GM21576 (cell line): ENCODE results near the gene ZNF432.
"Not testable (repeated sequence)": the region's sequence is repeated elsewhere in the genome, so short reads cannot be mapped to it uniquely, and the experiment has no call there.

Source experiments
- ATAC-seq: cut with Tn5 transposase; IDR thresholded peaks from one replicate; pipeline ENCODE4 v1.9.1; 2021; ENCODE audit warnings: mild to moderate bottlenecking, moderate library complexity; ENCODE audit not compliant: unreplicated experiment

The ZNF432 gene

DNA sequence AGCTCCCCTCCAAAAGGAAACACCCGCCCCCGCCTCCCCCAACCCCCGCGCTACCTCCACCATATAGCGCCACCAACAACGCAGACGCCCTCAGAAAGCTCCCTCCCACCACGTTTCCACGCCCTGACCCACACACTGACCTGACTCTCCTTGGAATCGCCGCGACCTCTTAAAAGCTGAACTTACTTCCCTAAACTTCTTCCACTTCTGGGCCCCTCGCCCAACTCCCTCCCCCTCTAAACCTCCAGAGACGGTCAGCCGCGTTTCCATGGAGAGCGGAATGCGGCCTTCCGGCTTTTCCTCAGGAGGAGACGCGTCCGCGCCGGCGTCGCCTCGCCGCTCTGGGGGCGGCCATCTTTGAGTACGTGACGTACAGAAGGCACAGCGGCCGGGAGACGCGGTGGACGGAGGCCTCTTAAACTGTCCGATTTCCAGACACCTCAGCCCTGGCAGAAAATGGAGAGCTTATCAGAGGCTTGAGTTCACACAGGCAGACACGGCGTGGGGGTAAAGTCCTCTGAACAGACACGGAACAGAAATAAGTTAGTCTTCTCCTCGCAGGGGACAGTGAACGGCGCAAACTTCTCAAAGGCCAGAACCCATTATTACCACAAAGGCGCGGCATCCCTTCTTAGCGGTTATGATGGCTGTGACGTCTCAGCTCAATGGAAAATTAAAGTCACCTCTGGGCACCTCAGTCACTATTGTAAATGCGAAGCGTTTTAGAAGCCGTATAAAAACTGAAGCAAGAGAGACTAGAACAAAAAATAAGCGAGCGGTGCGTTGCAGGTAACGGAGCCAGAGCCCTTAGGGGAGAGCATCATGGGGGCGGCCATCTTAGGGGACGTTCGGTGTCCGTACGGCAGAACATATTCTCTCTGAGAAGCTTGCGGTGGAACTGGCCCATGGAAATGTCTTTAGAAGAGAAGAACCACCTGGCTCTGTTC is at the start of gene ZNF432:
ZNF432 (minus strand) TSS at position 284 of the 947 bp plus-strand sequence. CDS start 1,970 bp downstream, outside the sequence.
- ATAC-seq: peak; percentile 81

DNA sequence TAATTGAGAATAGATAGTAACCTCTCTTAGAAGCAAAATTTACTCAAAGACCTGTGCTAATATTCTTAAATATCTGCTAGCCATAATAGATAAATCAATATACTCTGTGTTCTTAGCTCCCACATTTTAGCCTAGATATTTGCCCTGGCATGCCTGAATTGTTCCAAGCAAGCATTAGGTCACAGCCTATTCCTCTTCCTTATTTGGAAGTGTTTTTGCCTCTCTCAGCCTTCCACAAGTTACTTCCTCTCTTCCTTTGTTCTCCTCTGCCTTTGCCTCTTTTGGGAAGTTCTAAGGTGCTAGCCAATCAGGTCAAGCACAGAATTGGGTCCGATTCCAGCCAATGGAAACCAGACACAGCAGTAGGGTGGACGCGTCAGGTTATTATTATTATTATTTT is 47.8 kb upstream of the ZNF432 start:
- not testable (repeated sequence) for ATAC-seq

DNA sequence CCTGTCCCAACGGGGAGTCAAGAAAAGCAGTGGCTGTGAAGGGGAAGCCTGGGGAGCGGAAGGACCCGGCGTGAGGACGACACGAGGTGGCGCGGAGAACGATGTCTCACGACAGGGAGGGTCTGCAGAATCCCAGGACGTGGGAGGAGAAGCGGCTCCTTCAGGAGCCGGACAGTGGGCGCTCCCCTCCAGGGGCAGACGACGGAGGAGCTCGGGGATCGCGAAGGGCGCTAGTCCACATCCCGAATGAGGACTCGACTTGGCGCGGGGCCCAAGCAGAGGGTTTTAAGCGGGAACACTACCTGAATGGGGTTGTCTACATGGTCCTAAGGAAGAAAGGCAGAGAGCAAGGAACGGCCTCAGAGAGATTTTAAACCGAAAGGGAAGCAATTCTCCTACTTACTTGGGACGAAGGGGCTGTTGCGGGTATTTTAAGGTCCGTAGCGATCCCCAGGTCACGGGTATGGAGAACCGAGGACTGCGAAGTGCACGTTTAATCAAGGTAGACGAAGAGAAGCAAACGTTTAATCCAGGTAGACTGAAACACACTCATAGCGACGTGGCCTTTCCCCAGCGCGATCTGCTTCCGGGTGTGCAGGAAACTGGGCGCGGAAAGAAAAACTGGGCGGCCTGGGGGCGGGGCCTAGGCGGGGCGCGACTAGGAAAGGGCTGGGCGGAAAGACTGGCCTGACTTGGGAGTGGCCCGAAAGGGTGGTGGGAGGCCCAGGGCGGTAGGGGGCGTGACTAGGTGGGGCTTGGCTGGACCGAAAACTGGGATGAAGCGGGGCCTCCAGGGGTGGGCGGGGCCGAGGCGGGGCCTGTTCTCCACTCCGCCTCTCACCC is 46.8 kb upstream of the ZNF432 start, which contains the start of gene ZNF841:
ZNF841 (minus strand) TSS at position 594 of the 843 bp plus-strand sequence. CDS start 10,964 bp downstream, outside the sequence.
- peak; percentile 87 for ATAC-seq

DNA sequence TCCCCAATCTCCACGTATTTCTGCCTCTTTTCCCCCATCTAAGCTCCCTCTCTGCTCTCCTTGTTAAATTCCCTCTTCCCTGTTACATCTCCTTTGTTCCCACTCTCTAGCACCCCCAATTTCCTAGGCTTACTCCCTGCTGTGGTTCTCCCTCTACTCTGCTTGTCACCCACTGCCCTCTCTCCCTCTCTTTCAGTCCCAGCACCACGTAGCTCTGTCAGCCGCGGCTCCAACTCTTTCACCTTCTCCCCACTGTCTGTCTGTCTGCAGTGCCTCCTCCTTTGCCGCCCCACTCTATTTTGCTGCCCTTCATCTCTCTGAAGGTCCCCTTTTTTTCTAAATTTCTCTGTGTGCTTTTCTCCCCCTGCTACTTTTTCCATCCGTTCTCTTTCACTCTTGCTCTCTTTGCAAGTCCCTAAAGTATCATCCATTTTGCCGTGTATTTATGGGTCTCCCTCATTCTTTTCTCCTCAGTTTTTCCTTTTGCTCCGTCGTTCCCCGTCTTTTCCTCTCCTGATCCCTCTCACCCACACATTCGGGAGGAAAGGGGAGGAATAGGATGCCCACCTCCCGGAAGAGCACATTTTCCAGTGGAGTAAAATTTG is 46.0 kb upstream of the ZNF432 start:
- no peak for ATAC-seq

DNA sequence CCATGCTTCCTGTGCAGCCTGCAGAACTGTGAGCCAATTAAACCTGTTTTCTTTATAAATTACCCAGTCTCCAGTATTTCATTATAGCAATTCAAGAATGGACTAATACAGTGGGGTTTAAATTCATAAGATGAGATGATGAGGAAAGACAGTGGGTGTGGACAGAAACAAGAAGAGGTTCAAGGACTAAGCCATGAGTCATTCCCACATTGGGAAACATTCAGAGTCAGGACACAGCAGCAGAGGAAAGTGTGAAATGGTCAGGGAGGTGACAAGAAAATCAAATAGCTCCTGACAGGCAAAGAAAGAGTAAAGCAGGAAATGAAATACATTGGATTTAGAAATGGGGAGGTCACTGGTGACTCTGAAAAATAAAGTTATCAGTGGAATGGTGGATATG is 37.8 kb upstream of the ZNF432 start:
- no peak for ATAC-seq

DNA sequence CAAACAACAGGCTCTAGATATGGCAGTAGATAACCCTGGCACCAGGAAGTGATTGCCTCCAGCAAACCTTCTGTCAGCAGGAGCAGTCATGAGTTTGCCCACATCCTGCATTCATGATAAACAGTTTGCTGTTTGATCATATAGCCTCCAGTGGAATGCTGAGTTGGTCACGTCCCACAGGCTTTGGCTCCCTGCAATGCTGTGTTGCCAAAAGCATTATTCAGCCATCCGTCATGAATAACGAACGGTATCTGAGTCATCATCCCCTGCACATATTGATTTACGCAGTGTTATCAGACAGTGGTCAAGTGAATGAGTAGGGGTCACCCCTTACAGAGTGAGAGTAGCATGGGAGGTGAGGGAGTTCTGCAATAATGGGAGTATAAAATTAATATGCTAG is 21.9 kb upstream of the ZNF432 start:
- ATAC-seq: no peak

DNA sequence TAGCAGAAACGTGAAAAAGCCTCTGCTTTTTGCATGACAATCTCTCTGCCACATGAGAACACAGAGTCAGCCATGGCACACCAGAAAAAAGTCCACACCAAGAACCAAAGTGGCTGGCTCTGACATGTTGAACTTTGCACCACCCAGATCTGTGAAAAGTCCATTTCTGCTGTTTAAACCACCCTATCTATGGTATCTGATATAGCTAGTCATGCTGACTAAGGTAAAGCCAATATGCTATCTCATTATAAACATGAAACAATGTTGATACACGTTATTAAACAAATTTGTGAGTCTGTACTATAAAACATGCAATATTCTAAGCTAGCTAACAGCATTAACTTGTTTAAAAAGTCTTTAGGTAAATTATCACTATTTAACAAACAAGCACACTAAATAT is 21.0 kb upstream of the ZNF432 start:
- ATAC-seq: no peak

DNA sequence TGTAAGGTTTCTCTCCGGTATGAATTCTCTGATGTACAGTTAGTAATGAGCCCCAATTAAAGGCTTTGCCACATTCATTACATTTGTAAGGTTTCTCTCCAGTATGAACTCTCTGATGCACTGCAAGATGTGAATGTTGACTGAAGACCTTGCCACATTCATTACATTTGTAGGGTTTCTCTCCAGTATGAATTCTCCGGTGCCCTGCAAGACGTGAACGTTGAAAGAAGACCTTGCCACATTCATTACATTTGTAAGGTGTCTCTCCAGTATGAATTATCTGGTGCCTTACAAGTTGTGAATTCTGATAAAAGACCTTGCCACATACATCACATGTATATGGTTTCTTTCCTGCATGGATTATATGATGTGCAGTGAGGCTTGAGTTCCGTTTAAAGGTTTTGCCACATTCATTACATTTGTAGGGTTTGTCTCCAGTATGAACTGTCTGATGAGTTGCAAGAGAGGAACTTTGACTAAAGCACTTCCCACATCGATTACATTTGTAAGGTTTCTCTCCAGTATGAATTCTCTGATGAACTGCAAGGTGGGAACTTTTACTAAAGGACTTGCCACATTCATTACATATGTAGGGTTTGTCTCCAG is 17.7 kb upstream of the ZNF432 start:
- ATAC-seq: no peak

DNA sequence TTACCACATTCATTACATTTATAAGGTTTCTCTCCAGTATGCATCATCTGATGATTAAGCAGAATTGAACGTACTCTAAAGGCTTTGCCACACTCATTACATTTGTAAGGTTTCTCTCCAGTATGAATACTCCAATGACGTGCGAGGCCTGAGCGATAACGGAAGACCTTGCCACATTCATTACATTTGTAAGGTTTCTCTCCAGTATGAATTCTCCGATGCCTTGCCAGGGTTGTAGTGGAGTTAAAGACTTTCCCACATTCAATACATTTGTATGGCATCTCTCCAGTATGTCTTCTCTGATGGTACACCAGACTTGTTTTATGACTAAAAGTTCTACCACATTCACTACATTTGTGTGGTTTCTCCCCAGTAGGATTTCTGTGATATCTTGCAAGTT is 16.8 kb upstream of the ZNF432 start:
- no peak for ATAC-seq

DNA sequence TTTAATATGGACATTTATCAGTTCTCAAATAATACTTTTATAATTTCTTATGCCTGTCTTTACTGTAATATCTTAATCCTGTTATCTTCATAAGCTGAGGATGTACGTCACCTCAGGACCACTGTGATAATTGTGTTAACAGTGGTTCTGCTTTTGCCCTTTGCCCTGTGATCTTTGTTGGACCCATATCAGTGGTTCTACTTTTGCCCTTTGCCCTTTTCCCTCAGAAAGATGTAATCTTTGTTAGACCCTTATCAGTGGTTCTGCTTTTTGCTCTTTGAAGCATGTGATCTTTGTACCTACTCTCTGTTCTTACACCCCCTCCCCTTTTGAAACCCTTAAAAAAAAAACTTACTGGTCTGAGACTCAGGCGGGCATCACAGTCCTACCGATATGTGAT is 7.8 kb upstream of the ZNF432 start:
- ATAC-seq: not testable (repeated sequence)

DNA sequence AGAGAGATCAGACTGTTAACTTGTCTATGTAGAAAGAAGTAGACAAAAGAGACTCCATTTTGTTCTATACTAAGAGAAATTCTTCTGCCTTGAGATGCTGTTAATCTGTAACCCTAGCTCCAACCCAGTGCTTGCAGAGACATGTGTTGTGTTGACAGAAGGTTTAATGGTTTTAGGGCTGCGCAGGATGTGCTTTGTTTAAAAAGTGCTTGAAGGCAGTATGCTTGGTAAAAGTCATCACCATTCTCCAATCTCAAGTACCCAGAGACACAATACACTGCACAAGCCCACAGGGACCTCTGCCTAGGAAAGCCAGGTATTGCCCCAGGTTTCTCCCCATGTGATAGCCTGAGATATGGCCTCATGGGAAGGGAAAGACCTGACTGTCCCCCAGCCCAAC is 3.1 kb upstream of the ZNF432 start:
- ATAC-seq: not testable (repeated sequence)

DNA sequence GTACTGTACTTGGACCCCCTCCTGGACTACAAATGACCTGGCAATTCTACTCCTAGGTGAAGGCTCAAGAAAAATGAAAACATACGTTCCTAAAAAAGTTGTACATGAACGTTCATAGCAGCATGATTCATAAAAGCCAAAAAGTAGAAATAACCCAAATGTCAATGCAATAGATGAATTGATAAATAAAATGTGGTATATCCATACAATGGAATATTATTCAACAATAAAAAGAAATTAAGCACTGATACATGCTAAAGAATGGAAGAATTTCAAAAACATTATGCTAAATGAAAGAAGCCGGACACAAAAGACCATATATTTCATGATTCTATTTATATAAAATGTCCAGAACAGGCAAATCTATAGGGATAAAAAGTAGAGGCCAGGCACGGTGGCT is 9.5 kb downstream of the ZNF432 start:
- ATAC-seq: no peak

DNA sequence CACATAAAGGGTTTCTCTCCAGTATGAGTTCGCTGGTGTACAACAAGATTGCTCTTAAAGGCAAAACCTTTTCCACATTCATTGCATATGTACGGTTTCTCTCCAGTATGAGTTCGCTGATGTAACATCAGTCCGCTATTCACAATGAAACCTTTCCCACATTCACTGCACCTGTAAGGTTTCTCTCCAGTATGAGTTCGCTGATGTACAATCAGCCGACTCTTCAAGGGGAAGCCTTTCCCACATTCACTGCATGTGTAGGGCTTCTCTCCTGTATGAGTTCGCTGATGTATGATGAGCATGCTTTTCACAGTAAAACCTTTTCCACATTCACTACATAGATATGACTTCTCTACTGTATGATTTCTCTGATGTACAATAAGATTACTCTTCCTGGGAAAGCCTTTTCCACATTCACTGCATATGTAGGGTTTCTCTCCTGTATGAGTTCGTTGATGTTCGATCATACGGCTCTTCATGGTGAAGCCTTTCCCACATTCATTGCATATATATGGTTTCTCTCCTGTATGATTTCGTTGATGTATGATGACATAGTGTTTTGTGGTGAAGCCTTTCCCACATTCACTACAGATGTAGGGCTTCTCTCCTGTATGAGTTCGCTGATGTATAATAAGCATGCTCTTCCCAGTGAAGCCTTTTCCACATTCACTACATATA is 14.4 kb downstream of the ZNF432 start:
- ATAC-seq: no peak

DNA sequence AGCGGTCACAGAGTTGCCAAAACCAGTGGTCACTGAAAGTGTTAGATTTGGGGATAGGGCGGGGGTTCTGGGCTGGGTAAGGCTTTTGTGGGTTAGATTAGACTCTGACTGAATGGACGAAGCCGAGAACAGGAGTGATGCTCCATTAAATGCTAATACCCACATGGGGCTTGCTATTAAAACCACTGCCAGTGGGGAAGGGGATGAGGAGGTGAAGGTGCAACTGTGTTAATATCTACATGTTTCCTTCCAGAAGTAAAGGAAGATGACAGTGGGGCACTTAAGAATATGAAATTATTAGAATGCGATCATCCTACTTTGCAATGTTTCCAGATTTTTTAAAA is 19.9 kb downstream of the ZNF432 start:
- peak; percentile 19 for ATAC-seq

DNA sequence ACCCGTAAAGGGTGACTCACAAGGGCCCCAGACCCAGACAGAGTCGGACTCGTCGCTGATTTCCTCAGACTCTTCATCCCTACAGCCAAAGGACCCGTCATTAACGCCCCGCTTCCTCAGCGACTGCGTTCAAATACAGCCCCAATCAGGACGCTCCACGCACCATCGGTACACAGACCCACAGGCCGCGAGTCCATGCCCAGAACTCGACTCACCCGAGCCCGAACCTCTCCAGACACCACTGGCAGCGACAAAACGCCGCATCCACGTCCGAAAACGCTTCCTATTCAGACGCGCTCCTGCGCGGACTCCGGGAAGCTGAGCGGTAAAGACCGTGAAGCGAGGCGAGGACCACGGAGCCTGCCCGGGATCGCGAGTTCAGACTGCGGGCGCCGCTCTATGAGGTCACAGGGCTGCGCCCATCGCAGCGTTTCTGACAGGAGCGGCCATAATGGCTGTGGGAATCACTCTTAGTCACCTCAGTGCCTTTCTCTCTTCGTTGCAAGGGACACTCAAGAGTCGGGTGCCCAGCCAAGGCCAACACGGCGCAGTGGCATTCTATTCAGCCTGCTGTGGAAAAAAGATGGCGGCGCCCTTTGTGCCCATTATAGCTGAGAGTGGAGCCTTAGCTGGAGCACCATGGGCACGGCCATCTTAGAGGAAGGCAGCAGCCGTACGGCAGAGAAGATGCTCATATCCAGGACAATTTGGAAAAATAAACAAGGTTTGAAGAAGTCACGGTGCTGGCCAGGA is 20.4 kb downstream of the ZNF432 start, which contains the start of gene ZNF614:
ZNF614 (minus strand) TSS at position 353 of the 753 bp plus-strand sequence. CDS start 2,634 bp downstream, outside the sequence.
- peak; percentile 83 for ATAC-seq

DNA sequence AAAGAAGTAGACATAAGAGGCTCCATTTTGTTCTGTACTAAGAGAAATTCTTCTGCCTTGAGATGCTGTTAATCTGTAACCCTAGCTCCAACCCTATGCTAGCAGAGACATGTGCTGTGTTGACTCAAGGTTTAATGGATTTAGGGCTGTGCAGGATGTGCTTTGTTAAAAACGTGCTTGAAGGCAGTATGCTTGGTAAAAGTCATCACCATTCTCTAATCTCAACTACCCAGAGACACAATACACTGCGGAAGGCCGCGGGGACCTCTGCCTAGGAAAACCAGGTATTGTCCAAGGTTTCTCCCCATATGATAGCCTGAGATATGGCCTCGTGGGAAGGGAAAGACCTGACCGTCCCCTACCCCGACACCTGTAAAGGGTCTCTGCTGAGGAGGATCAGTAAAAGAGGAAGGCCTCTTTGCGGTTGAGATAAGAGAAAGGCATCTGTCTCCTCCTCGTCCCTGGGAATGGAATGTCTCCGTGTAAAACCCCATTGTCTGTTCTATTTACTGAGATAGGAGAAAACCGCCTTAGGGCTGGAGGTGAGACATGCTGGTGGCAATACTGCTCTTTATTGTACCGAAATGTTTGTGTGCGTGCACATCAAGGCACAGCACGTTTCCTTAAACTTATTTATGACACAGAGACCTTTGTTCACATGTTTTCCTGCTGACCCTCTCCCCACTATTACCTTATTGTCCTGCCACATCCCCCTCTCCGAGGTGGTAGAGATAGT is 22.2 kb downstream of the ZNF432 start:
- ATAC-seq: not testable (repeated sequence)

DNA sequence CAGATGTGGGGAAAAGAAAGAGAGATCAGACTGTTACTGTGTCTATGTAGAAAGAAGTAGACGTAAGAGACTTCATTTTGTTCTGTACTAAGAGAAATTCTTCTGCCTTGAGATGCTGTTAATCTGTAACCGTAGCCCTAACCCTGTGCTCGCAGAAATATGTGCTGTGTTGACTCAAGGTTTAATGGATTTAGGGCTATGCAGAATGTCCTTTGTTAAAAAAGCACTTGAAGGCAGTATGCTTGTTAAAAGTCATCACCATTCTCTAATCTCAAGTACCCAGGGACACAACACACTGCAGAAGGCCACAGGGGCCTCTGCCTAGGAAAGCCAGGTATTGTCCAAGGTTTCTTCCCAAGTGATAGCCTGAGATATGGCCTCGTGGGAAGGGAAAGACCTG is 24.2 kb downstream of the ZNF432 start:
- not testable (repeated sequence) for ATAC-seq

DNA sequence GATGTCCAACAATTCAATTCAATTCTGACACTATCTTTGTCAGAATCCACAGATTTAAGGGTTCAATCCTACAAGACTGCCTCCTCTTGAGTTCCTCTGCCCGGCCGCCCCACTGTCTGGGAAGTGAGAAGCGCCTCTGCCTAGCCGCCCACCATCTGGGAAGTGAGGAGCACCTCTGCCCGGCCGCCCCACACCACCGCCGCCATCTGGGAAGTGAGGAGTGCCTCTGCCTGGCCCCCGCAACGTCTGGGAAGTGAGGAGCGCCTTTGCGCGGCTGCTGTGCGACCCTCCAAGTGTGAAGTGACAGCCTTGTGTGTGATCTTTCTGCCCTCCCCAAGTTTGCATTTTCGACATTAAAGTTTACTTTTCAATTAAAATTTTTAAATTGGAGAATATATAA is 26.4 kb downstream of the ZNF432 start:
- no peak for ATAC-seq

DNA sequence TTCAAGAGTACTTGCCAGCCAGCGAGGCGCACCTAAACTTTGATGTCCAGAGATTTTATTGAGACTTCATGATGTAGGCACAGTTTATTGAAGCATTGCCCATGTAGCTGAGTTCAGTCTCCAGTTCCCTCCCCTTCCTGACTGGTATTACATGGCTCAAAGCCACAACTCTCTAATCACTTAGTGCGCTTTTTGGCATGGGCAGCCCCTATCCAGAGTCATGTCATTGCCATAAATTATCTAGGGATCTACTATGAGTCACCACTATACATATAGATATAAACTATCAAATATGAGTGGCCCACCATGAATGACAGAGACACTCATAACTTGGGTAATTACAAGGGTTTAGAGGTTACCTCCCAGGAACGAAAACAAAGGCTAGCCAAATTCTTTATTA is 28.1 kb downstream of the ZNF432 start:
- no peak for ATAC-seq
